Measurements from ENCODE around the gene ODF2. TPM values are rescaled to one million over a fixed set of nuclear protein-coding genes. Genes with fewer than 3 reads are reported as not detected.
"Not testable (repeated sequence)": the region's sequence is repeated elsewhere in the genome, so short reads cannot be mapped to it uniquely, and the experiment has no call there.

The ODF2 gene
- 39.0 TPM for polyA plus RNA-seq (2013, experiment 1 of 2; ENCODE audit: insufficient read length)
- 39.0 TPM for polyA plus RNA-seq (2013, experiment 2 of 2; ENCODE audit: insufficient read length)

DNA sequence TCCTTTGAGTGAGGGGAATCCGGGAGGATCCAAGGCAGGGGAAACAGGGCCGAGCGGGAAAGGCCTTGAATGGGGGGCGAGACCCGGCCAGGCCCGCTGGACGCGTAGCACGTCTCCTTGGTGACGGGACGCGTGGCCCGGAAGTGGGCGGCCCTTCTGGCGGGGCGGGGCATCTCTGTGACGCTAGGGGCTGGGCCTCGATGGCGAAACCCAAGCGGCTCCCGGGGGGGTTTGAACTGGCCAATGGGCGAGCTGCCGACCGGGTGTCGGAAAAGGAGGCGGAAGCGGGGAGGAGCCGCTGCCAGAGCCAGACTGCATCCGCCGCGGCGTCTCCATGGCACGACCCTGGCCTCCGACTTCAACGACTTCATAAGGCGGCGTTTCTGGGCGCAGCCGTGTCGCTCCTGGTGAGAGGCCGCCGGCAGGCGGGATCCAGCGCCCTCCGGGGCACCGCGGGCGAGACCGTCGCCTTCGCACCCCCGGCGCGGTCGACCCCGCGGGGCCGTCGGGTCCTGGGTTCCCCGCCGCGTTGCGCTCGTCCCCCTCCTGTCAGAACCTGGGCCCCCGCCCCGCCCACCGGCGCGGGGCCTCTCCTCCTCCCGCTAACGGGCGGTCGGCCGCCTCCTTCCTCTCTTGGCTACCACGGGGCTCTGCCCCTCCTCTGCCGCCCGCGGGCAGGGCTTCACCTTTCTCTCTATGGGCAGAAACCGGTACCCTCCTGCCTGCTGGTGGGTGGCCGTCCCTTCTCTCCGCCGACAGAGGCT is at the start of gene ODF2:
TSS of gene ODF2 (plus strand) at position 158 of the 764 bp plus-strand sequence. CDS start at position 244, 86 bp downstream.
- peak; percentile 96 for DNase-seq

DNA sequence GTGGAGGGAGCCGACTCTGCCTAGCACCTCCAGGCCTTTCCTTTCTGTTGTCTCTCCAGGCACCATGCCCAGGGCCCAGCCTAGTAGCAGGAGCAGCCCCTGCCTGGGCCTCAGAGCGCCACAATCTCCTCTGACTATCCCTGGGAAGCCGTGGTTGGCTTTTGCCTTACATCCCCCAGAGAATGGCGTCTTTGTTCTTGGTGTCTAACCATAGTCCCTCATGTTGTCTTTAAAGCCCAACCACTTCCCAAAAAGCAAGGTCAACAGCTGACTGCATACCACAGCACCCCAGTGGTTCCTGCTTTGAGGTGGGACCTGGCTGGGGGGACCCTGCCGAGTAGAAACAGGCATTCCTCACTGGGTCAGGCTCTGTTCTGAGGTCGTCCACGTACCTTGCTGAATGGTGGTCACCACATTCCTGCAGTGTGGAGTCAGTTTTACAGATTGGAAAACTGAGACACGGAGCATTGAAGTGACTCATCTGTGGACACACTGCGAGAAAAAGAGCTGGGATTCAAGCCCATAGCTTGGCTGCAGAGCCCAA is 48.9 kb upstream of the ODF2 start:
- DNase-seq: peak; percentile 20

DNA sequence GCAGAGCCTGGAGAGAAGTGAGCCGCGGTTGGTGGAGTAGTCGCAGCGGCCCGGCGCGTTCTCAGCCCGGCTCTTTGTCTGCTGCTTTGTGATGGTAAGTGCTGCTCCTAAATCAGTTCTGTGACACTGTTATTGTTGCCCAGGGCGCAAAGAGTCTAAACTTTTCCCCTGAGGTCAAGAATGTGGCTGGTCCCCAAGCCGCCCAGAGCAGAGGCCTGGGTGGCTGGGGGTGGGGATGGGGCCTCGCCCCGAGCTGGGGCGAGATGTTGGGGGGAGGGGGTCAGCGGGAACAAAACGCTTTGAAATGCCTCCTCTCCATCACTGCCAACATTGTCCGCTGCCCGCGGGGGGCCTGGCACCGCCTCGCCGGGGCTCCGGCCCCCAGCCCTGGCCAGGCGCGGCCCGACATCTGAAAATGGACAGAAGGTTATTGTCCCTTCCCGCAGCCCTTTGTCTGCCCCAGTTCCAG is 46.8 kb upstream of the ODF2 start:
- no peak for DNase-seq

DNA sequence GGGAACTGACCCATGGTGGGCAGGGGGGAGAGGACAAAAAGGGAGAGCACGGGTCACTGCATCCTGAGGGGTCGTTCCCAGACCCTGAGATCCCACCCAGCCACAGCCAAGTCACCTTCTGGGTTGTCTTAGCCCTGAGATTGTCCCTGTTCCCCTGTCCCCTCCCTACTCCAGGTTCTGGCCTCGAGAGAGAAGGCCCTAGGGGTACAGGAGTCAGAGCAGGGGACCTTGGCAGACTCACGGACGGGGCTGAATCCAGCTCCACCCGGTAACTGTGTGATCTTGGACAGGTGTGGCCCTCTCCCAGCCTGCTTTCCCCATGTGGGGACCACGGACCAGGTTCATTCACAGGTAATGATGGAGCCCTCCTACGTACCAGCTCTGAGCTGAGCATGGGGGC is 46.4 kb upstream of the ODF2 start:
- no peak for DNase-seq

DNA sequence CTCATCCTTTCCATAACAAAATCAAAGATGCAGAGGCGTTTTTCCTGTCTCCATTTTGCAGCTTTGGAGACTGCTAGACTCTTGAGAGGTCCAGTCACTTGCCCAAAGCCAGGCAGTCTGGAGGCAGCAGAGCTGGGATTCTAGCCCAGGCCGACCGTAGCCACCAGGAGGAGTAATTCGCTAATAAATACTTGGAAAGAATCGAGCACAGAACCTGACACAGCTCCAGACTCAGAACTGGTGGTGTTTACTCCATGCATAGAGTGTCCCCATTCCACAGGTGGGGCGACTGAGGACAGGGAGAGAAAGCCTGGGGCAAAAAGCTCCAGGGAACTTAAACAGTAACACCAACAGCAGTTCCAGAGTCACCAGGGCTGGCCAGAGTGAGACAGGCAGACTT is 45.8 kb upstream of the ODF2 start:
- DNase-seq: no peak

DNA sequence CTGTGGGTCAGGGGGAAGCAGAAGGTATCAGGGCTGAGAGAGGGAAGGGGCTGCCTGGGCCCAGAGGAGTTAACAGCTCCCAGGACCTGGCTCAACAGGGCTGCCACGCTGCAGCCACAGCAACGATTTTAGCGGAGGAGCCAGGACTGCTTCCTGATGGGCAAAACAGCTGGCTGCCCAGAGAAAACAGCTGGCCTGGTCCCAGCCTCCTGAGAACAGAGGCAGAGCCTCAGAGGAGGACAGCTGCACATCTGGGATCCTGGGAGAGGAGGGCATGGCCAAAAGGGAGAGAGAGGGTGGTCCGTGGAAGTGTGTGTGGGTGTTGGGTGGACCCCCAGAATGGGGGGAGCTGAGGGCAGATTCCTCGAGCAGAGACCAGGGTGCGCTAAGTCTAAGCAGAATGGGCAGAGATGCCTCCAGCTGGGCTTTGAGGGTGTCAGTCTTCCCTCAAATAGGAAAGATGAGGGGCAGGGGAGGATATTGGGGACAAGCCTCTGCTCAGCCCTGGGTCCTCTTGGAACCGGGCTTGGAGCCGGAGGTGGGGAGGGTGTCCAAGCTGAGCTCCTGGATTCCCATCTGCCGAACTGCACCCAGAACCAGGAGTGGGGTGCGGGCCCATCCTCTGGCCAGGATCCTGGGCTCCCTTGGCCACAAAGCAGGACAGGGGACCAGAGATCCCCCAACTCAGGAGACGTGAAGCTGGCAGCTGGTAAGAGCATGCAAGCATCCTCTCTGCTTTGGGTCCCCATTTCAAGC is 44.3 kb upstream of the ODF2 start:
- DNase-seq: no peak

DNA sequence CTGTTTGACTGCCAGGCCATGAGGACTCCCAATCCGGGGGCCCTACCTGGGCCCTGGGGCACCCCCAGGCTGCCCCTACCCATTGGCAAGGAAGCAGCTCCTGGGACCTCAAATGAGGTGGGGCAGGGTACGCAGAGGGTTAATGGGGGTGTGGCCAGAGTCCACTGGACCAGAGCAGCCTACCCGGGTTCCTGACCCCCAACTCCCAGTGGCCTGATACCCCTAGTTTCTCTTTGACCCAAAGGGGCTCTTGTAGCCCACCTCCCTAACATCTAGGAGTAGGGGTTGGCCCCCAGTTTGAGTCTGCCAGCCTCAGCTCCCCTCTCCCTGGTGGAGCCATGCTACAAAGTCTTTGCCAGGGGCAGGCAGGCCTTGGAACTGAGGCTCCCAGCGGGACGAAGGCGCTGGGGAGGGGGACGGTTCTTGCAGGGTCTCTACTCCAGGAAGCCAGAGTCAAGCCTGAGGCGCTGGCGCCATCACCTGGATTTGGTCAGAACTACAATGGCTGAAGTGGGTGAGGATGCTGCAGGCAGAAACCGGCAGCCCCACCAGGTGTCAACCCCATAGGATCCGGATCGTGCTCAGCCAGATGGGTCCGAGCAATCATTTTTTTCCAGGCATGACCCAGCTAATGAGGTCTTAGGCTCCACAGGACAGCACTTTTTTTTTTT is 43.6 kb upstream of the ODF2 start:
- DNase-seq: peak; percentile 35

DNA sequence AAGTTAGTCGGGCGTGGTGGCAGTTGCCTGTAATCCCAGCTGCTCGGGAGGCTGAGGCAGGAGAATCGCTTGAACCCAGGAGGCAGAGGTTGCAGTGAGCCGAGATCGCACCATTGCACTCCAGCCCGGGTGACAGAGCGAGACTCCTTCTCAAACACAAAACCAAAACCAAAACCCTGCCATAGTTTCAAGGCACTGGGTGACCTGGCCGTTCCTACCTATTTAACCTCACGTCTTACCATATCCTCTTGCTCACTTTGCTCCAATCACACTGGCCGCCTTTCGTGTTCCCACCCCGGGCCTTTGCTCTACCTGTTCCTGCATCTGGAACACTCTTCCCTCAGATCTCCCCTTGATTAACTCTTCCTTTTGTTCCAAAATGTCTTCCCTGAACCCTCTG is 42.1 kb upstream of the ODF2 start:
- not testable (repeated sequence) for DNase-seq

DNA sequence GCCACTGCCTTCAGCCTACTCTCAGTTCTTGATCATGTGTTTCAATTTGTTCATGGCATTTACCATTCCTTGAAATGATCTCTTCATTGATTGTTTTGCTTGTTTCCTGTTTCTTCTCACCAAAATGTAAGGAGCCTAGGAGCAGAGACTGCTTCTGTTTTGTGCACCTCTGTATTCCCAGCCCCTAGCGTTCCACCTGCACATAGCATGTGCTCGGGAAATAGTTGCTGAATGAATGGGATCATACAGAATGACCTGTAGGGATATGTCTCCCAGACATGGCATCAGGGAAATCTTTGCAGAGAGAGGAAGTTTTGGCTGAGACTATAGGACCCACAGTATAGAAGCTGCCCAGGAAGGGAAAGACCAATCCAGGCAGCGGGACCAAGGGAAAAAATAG is 41.3 kb upstream of the ODF2 start:
- DNase-seq: no peak

DNA sequence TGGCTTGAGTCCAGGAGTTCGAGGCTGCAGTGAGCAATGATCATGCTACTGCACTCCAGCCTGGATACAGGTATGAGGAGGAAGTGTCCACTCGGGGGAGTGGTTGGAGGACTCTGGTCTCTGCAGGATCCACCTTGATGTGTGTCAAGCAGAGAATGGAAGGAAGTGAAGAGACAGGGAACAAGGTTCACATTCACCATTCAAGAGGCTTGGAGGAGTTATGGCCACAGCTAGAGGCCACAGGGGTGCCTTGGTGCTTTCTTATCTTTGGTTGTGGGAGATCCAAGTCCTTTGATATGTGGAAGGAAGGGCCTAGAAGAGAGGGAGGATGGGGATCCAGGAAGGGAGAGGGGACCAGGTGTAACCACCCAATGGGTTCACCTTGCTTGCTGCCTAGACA is 40.5 kb upstream of the ODF2 start:
- DNase-seq: no peak

DNA sequence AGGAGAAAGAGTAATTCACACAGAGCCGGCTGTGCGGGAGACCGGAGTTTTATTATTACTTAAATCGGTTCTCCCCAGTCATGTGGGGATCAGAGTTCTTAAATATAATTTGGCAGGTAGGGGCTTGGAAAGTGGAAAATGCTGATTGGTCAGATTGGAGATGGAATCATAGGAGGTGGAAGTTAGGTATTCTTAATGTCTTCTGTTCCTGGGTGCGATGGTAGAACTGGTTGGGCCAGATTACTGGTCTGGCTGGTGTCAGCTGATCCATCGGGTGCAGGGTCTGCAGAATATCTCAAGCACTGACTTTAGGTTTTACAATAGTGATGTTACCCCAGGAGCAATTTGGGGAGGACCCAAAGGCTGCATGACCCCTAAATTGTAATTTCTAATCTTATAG is 39.8 kb upstream of the ODF2 start:
- DNase-seq: no peak

DNA sequence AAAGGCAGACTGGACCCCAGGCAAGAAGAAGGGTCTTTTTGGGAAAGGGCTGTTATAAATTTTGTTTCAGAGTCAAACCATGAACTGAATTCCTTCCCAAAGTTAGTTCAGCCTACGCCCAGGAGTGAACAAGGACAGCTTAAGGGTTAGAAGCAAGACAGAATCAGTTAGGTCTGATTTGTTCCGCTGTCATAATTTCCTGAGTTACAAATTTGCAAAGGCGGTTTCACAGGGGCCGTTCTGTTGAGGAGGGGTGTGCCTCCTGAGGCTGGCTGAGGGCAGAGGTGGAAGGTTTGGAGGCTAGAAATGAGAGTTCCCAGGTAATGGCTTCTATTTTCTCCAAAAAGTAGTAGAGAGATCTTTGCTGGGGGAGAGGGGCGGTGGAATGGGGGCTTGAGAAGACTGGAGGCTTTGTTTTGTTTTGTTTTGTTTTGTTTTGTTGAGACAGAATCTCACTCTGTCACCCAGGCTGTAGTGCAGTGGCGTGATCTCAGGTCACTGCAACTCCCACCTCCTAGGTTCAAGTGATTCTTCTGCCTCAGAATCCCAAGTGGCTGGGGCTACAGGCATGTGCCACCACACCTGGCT is 39.3 kb upstream of the ODF2 start:
- DNase-seq: no peak

DNA sequence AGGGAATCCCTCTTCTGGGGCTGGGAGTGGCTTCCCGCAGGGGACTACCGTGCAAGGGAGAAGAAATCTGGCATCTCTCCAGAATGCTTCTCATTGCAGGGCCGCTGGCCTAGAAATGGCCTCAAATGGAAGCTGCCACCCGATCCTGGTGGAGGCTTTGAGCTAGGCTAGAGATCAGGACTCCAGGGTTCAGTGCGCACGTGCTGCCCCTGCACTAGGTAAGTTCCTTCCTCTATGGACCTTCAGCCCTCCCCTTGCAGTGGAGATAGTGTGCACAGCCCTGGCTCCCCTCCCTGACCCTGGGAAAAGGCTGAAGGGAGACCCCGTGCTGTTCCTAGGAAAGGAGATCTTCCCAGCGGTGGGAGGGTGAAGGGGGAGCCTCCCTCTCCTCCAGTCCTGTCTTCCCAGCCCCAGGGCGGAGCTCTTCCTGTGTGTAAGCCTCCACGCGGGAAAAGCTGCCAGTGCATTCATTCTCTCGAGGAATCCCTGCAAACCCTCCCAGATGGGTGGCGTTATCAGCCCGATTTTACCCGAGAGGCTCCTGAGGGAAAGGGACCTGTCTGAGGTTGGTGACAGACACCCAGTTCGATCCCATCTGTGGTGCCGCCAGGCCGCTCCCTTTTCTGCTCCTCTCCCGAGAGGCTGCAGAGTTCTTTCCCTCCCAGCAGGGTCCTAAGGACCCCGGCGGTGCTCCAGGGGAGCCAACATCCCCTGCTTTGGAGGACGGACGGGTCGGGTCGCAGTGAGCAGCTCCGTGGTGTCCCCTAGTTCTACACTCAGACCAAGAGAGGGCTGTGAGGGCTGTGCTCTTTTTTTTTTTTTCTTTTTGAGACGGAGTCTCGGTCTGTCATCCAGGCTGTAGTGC is 36.5 kb upstream of the ODF2 start:
- peak; percentile 40 for DNase-seq

DNA sequence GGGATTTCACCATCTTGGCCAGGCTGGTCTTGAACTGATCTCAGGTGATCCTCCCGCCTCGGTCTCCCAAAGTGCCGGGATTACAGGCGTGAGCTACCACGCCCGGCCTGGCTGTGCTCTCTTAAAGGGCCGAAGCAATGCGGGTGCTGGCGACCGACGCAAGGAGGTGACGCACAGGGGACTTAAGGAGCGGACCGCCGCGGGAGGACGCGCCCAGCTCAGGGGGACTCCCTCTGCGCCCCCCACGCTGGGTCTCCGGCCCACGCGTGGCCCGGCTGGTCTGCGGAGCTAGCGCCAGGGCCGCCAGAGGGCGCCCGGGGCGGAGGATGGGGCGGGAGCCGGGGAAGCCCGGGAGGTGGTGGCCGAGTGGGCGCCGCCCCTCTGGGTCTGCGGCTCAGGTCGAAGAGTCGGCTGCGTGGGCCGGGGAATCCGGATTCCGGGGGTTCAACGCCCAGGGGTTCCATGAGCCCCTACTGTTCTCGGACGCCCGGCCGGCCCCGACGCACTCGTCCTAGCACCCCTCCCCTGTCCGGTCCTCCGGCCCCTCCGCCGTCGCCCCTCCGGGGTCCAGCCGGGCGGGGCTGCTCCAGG is 35.7 kb upstream of the ODF2 start:
- peak; percentile 63 for DNase-seq

DNA sequence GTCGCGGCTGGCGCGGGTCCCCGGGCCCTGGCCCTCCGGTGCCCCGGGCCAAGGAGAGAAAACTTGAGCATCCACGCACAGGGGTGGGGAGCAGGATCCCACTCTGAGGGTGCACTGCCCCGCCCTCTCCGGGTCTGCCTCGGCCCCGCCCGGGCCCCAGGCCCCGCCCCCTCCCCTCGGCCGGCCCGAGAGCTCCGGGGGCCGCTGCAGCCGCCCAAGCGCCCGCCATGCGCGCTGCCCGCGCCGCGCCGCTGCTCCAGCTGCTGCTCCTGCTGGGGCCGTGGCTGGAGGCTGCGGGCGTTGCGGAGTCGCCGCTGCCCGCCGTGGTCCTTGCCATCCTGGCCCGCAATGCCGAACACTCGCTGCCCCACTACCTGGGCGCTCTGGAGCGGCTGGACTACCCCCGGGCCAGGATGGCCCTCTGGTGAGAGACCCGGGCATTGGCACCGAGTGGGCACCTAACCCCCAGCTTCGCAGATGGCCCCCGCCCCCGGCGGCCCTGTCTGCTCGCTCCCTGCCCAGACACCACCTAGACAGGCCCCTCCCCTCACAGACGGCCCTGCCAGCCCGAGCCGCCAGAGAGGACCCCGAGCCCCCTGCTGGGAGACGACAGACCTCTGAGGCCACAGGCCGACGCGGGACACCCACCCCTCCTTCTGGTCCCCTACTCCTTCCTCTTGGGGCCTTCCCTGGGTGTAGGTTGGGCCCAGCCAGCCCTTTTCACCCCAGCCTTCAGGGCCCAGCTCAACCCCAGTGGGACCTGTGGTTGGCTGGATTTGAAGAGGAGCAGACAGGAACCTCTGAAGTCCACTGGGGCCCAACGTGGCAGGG is 34.9 kb upstream of the ODF2 start, which contains the start of gene CERCAM:
TSS of gene CERCAM (plus strand) at position 207 of the 831 bp plus-strand sequence. CDS start at position 228, 21 bp downstream.
- peak; percentile 48 for DNase-seq

DNA sequence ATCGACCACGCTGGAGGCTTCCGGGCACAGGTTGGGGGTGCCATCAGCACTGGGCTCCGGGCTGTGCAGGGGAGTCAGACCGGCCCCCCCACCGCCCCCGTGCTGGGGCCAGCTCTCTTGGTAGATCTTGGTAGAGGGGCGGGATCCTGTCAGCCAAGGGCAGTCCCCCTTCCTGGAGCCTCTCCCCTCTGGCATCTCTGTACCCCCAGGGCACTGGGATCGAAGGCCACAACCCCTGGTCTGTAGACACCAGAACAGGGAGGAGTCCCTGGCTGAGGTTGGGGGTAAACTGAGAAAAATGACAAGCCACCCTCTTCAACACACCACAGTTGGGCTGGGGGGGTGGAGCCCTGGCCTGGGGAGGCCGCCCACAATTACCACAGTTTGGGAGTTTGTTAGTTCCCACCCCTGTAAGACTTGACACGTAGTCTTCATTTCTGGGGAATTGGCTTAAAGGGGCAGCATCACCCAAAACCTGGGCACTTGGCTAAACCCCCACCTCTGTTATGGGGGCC is 34.3 kb upstream of the ODF2 start:
- peak; percentile 20 for DNase-seq

DNA sequence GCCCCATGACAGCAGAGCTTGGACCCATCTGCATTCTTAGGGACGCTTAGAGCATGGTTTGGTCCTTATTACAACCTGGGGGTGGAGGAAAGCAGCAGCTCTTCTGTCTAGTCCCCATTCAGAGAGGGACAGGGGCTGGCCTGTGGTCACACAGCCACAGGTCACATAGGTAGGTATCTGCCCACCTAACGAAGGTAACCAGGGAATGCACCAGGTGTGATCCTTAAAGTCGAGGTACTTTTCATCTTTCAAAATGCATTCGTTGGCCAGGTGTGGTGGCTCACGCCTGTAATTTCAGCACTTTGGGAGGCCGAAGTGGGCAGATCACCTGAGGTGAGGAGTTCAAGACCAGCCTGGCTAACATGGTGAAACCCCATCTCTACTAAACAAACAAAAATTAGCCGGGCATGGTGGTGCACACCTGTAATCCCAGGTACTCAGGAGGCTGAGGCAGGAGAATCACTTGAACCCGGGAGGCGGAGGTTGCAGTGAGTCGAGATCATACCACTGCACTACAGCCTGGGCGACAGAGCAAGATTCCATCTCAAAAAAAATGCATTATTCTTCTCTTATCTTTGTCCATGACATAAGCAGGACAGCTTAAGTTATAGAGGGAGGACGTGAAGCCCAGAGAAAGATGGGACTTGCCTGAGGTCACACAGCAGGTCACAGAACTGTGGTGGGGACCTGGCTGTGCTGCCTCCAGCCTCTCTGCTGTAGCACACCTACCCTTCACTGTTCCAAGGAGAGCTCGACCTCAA is 33.6 kb upstream of the ODF2 start:
- DNase-seq: not testable (repeated sequence)

DNA sequence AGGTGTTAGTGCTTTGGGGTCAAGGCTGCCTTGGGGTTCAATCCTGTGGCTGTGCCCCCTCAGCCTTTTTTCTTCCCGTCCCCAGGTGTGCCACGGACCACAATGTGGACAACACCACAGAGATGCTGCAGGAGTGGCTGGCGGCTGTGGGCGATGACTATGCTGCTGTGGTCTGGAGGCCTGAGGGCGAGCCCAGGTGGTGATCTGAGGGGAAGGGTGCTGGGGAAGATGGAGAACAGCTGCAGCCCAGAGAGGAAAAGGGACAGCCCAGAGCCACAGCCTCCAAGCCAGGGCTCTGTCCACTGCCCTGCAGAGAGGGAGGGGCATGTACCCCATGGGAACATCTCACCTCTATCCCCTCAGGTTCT is 33.0 kb upstream of the ODF2 start:
- DNase-seq: no peak

DNA sequence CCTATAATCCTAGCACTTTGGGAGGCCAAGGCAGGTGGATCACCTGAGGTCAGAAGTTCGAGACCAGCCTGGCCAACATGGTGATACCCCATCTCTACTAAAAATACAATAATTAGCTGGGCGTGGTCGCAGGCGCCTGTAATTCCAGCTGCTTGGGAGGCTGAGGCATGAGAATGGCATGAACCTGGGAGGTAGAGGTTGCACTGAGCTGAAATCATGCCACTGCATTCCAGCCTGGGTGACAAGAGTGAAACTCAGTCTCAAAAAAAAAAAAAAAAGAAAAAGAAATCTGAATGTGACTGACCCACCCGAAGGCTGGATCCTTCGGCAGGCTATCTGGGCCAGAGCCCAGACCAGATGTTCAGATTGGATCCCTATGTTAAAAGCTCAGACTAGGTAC is 32.5 kb upstream of the ODF2 start:
- DNase-seq: not testable (repeated sequence)

Data from fibroblast of skin of abdomen (primary cell).